VCaP (cell line): ENCODE measurements around the gene SH2B3.

Experiments used
- H3K27ac ChIP-seq: fragments of 450-650 bp; 2 replicates; pipeline ENCODE4 v1.5.1; 2017
- TF ChIP-seq, protein P1 (sequence below): fragments of 450-650 bp; conservative IDR thresholded peaks from 2 replicates; pipeline ENCODE4 v1.5.1; 2017; ENCODE audit warnings: mild to moderate bottlenecking, moderate library complexity

The SH2B3 gene

DNA sequence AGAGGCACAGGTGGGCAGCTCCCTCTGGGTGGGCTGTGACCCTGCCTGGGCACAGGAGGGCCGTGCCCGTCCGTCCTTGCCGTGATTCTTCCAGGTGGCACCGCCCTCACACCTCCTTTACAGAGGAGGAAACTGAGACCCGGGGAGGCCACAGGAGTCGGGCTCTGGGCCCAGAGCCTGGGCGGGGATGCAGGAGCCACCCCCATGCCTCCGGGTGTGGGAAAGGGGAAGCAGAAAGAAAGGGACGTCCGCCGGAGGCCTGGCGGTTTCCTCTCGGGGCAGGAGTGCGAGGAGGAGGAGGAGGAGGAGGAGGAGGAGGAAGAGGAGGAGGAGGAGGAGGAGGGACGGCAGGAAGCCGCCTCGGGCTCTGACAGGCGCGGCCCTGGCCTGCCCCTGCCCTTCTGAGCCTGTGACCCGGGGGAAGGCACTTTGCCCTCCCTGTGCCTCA lies 23.0 kb downstream of the SH2B3 start:
- H3K27ac ChIP-seq: no peak overlapping the region
- TF ChIP-seq, protein P1, sequence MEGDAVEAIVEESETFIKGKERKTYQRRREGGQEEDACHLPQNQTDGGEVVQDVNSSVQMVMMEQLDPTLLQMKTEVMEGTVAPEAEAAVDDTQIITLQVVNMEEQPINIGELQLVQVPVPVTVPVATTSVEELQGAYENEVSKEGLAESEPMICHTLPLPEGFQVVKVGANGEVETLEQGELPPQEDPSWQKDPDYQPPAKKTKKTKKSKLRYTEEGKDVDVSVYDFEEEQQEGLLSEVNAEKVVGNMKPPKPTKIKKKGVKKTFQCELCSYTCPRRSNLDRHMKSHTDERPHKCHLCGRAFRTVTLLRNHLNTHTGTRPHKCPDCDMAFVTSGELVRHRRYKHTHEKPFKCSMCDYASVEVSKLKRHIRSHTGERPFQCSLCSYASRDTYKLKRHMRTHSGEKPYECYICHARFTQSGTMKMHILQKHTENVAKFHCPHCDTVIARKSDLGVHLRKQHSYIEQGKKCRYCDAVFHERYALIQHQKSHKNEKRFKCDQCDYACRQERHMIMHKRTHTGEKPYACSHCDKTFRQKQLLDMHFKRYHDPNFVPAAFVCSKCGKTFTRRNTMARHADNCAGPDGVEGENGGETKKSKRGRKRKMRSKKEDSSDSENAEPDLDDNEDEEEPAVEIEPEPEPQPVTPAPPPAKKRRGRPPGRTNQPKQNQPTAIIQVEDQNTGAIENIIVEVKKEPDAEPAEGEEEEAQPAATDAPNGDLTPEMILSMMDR: no peak

GRCh38 chr12:111429828-111430432 lies 24.2 kb downstream of the SH2B3 start:
- H3K27ac ChIP-seq: no peak overlapping the region
- TF ChIP-seq, protein P1: no peak

DNA sequence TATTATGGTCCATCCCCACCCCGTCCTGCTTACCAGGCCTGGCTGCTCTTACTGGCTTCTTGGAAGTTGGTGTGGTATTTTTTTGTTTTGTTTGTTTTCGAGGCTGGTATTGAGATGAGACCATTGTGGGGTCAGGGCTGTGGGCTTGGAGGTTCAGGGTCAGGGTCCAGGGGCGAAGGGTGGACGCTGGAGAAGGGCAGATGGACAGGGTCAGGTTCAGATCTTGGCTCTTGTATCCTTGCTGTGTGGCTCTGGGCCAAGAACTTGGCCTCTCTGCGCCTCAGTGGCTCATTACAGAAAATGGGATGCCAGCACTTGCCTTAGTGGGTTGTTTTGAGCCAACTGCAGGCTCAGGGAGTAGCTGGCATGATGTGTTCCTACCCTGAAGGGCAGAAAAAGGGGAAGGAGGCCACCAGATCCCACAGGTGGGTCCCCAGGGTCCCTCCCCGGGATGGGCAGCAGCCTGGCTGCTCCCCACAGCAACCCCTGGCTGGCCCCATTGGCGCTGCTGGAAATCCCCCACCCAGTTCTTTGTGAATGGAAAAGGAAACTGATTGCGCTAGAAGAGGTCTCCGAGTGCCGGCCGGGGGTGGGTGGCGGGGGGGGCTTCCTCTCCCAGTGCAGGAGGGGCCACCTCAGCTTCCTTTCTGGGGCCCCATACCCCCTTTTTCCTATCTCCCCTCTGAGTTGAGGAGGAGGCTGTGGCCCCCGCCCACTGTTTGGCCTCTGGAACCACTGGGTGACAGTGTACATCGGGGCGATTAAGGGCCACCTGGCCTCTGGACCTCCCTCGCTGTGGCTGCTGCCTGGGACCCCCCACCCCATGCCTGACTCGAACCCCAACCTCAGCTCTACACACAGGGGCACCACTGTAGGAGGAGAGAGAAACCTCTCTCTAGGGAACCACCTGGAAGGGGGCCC lies 25.0 kb downstream of the SH2B3 start:
- TF ChIP-seq, protein P1: no peak
- no peak overlapping the region for H3K27ac ChIP-seq

GRCh38 chr12:111431772-111432171 lies 26.0 kb downstream of the SH2B3 start:
- H3K27ac ChIP-seq: no peak overlapping the region
- TF ChIP-seq, protein P1: no peak

- TF ChIP-seq, protein P1: no peak
- H3K27ac ChIP-seq: no peak overlapping the region
Measured at GRCh38 chr12:111434049-111434448, 28.3 kb downstream of the SH2B3 start.

GRCh38 chr12:111434680-111435338 lies 29.1 kb downstream of the SH2B3 start:
- no peak overlapping the region for H3K27ac ChIP-seq

More at GRCh38 chr12:111434680-111435338, 29.1 kb downstream of the SH2B3 start:
- TF ChIP-seq, protein P1: no peak
